Stimulated activated CD4-positive, alpha-beta T cell treated with anti-CD3 and anti-CD28 coated beads, Interleukin-15, amount 100 ng/mL, for 48 hours (primary cell): ENCODE results near the gene NEUROD4.
"Not testable (repeated sequence)": the region's sequence is repeated elsewhere in the genome, so short reads cannot be mapped to it uniquely, and the experiment has no call there.

Source experiments
- DNase-seq, 2 donors: peaks; one replicate each; pipeline ENCODE4 v3.0.0-alpha.2; 2020; ENCODE audit warnings: low read depth in 2 of 2

Gene NEUROD4, protein sequence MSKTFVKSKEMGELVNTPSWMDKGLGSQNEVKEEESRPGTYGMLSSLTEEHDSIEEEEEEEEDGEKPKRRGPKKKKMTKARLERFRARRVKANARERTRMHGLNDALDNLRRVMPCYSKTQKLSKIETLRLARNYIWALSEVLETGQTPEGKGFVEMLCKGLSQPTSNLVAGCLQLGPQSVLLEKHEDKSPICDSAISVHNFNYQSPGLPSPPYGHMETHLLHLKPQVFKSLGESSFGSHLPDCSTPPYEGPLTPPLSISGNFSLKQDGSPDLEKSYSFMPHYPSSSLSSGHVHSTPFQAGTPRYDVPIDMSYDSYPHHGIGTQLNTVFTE

DNA sequence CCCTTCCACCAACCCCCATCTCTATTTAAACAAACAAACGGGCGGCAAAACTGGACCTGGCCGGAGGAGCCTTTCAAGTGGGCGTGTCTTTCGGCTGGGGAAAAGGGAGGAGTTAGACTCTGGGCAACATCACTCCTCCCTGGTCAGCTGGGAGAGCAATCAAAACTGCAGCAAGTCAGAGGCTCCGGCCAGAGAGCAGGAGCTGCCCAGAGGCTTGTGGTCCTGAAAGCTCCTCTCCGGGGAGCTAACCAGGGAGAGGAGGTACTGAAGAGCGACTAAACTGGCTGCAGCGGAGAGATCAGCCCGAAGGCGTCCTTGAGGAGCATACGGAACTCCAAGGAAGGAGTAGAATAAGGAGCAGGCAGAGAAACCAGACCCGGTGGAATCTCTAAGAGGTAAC, at the start of gene NEUROD4:
TSS of gene NEUROD4 (plus strand) at position 191 of the 400 bp plus-strand sequence. CDS start 6,466 bp downstream, outside the sequence.
- peak in 1 of 2 donors; percentile 4 for DNase-seq

DNA sequence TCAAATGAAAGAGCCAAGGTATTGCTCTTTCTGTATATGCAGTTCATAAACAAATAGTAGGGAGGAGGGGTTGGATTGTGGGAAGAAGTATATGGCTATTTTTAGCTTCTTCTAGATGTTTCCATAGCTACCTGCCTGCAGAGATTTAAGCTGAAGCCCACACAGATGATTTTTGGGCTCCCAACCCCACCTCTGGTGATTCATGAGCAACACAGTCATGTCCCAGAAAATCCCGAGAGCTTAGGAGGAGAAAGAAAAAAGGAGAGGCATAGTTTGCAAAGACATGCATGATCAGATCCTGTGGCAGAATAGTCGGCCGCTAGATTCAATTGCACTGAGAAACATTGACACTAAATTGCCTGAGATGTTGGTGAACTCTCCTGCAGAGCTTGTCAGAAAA, 49.0 kb upstream of the NEUROD4 start:
- DNase-seq, result no peak

DNA sequence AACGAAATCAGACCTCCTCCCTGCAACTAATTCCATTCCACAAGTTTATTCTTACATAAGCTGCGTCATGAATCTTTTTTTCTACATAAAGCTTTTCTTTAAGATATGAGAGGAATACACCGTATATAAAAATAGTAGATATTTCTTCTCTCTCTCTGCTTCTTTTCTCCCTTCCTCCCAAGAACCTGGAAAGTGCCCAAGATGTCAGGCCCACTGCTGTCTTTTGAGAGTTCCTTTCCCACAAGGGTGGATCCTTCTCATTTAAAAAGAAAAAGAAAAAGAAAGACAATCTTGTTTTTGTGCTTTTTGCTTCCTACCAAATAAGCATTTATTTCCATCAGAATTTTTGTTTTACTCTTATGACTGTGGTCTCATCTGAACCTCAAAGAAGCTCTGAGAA, 46.2 kb upstream of the NEUROD4 start:
- no peak for DNase-seq

DNA sequence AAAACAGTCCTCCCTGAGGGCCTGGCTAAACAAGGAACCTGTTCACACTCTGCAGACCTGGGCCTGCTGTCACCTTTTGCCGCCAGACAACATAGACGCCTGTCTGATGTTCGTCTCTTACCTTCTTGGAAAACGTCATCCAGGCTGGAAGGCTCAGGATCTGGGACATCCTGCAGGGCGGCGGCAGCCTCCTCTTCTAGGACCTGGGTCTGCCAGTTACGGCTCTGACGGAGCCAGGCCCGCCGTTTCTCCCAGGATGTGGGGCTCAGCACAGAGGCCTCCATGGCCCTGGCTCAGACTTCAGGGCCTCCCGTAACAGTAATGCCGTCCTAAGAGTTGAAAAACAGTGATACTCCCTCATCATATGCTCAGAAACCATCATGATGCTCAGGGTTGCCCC, 45.5 kb upstream of the NEUROD4 start:
- no peak for DNase-seq

DNA sequence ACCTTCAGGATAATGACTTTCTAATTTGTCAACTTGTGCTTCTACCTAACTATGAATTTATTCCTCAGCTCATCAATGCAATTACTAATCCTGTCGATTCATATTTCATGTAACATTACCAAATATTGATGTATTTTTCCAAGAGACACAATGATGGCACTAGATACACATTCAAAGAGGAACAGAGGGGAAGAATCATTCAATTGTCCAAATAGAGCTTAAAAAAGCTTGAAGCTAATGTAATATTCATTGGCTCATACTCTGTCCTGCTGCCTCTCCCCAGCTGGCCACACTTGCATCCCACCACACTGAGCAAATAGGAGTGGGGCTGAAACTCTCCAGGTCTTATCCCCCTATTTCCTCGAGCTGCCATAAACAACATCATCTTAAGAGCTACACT, 44.5 kb upstream of the NEUROD4 start:
- DNase-seq, result no peak

DNA sequence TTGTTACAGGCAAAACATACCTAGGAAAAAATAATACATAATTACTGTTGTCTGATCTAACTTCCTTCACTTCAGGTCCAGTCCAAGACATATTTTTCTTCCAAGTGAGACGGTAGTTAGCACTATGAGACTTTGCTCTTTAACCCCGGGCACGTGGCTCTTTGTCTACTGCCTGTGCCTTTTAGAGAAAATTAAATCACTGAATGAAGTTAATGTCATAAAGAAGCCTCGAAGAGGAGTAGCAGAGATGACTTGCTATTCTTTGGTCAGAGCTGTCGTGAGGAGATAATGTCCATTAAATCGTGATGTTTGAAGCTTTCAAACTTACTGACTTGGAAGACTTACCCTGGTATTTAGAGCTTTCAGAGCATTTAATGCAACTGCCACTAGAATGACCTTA, 43.9 kb upstream of the NEUROD4 start:
- DNase-seq, result no peak

DNA sequence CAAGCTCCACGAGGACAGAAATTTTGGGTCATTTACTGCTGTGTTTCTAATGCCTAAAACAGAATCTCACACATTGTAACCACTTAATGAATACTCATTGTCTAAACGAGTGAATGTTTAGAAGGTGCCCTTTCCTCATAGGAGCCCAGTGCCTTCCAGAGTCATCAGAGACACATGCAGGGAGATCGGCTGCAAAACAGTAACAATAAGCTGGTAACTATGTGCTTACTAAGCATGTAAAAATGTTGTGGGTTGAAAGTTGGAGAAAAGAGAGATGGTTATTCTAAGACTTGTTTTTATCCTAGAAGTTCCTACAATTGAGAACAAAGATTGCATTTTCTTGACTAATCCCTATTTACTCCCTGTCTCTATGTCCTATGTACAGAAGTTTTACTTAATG, 42.6 kb upstream of the NEUROD4 start:
- no peak for DNase-seq

DNA sequence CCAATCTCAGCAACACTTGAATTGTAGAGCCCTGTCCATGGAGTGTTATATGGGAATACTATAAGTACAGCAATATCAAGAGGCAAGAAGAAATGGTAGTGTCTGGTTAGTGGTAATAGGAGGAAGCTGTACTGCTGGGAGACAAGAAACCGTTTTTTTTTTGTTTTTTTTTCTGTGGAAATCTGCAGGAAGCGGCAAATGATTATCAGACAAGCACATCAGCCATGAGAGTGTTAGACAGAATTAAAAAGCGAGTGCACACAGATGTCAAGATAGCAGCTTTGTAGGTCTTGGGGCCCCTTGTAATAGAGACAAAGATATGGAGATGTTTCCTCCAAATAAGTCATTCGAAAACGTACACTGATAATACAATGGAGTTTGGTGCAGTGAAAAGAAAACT, 41.9 kb upstream of the NEUROD4 start:
- DNase-seq, result no peak

DNA sequence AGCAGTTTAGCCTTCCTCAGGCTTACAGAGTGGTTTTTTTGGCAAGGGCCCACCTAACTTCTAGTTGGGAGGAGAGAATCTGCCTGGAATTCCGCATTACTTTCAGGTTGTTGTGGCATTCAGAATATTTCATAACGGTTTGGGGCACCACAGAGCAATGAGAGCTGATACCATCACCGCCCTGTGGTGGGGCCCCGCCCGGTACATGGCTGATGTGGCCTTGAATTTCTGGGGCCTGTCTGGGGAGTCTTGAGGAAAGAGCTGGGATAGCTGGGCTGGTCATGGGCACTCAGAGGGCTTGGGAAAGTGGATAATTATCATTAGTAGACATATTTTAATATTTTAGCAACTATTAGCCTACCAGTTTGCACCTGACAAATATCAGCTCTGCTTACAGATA, 39.4 kb upstream of the NEUROD4 start:
- no peak for DNase-seq

DNA sequence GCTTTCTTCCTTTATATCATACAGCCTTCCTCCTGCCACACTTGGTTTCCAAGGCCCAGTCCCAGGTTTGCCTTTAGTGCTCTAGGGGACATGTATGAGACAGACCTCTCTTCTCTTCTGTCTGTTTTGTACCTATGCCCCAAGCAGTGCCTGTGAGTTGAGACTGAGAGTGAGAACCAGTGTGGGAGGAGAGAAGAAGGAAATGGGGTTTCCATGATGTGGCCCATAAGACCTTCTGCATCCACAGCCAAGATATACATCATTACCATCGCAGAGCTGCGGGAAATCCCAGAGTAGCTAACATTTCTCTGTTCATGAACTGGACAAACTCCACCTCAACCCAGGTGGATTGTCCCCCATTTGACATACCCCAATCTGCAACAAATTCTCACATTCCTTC, 38.0 kb upstream of the NEUROD4 start:
- peak in 1 of 2 donors; percentile 27 for DNase-seq

DNA sequence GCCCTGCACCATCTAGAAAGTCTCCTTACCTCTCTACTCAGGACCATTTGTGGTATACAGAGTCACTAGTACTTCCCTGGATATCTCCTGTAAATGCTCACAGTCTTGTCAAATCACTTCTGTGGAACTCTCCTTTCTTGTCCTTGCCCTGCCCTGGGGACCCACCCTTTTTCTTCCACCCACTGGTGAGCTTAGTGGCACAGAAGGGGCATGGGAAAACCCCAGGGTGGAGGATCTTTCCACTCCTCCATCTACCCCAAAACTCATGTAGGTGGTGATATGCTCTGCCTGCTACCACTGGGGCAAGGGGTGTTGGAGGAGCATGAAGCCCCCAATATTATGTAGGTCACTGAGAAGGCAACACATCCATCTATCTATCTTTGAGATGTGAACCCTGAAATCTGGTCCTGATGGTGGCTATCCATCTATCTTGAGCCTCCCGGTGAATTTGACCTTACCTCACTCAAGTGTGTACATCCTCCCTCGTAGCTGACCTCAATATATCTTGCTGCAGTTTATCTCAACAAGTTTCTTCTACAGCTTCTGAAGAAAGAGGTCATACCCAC, 36.2 kb upstream of the NEUROD4 start:
- no peak for DNase-seq

DNA sequence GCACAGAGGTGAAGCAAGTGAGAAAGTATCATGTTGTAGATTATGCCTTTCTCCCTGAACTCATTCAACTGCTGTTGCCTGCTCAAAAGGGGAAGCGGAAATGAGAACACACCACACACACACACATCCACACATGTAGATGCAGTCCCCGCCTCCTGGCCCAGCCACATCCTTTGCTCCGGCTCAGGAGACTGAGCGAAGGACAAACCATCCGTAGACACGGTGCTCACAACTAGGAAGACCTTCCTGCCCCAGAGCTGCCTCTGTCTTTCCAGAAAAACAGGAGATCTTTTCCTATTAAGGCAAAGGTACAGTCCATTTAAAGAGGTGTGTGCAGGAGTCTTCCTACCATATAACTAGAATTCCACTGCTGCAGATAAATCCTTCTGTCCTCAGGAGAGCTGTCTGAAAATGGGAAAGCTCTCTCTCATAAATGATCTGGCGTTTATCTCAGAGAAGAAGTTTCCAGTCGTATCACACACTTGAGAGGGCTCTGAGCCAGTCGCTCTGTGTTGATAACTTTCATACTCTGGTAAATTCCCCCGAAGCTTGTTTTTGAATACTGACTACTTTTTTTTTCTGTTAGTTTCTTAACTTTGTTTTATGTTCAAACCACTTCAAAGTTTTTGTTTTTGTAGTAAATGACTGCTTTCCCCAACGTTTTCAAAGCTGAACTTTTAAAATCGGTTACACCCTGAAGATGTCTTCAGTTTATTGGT, 35.0 kb upstream of the NEUROD4 start, which contains the start of gene TESPA1:
TSS of gene TESPA1 (minus strand) at position 105 of the 719 bp plus-strand sequence. CDS start 10,200 bp downstream, outside the sequence.
- peak; percentile 74 to 75 for DNase-seq

DNA sequence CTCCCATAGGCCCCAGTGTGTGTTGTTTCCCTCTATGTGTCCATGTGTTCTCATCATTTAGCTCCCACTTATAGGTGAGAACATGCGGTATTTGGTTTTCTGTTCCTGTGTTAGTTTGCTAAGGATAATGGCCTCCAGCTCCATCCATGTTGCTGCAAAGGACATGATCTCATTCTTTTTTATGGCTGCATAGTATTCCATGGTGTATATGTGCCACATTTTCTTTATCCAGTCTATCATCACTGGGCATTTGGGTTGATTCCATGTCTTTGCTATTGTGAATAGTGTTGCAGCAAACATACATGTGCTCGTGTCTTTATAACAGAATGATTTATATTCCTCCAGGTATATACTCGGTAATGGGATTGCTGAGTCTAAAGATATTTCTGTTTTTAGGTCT, 33.0 kb upstream of the NEUROD4 start:
- DNase-seq, result not testable (repeated sequence)

DNA sequence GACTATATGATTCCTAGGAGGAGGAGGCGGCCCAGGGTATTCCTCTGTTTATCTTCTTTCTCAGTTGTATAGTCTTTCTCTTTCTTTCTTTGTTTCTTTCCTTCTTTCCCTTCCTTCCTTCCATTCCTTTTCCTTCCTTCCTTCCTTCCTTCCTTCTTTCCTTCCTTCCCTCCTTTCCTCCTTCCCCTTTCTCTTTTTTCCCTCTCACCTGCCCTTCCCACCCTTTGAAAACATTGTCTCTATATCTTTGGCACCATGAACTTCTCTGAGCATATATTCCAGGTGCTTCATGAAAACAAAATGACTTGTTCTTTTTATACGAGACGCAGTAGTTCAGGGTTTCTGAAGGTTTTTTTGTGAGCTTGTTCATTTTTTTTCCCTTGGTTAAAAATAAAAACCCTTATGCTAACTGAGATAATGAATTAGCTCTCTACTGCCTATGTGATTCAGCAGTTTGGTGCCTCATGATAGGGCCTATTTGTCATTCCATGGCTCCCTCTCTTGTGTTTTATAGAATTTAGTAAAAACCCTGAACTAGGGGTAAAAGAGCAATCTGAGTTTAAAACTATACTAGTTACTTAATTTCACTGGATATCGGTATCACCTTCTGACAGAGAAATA, 32.1 kb upstream of the NEUROD4 start:
- DNase-seq, result no peak

DNA sequence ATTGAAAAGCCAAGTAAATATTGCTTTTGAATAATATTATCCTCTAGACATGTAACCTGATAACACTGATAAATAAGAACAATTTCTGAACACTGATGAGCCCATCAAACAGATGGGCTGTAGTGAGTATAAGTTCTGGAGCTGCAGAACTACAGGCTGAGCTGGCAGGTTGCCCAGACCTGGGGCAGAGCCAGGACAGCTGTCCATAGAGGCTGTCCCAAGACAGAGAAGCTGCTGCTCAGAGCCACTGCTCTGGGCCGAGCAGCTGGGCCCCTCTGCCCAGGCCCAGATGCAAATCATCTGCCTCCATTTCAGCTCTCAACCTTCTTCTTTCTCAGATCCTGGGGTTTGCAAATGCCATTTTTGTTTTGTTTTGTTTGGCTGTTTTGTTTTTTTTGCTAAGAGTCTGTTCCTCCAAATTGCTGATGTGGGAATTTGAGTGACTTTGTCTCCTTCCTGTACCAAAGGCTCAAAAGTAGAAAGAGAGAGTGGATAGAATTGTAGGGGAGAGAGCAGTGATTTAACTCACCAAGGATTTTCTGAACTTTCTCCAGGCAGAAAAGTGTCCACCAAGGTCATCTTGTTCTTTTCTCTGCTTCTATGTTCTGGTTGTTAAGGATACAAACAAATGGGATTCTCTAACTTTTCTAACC, 31.2 kb upstream of the NEUROD4 start:
- no peak for DNase-seq

DNA sequence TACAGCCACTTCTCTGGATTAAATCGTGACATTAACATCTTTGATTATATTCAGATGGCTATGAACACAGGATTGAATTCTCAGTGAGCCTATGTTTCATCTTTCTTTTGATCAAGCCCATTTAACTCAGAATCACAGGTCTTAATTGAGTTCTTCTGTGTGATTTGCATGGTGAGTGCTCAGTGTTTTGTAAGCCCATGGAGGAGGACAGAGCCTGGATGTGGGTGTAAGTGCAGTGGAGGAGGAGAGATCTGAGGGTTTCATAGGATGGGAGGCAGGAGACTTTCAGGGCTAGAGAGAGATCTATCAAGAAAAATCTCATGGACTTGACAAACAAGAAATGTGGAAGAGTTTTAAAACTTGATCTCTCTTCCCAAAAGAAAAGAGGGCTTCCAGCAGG, 29.9 kb upstream of the NEUROD4 start:
- no peak for DNase-seq

DNA sequence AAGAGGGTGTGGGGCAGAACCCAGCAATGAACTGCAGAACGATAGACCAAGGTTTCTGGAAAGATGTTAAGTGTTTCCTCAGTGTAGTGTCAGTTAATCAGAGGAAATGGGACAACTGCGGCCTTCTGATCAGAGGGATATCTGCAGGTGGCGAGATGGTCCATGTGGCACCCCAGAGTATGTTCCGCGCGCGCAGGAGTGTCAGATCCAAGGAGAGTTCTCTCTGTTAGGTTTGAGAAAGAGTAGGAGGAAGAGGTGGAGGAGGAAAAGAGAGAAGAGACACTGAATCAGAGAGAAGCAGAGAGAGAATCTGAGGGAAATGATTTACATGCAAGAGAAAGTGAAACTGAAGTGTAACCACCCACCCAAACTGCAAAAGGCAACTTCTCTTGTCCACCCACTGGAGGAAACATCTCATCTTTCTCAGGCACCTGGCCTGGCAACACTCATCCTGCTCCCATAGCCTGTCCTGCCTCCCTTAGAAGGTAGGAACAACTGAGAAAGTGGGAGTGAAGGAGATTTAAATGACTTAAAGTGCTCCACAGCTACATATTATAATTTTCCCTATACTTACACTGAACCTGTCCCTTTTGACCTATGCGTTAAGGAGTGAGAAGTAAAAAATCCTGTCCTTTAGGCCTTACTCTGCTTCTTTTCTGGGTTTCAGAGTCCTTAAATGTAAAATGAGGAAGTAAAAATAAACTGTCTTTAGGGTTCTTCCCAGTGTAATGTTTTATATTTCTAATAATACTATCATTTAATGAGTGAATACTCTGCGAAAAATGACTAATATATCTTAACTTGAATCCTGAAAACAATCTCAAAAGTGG, 28.4 kb upstream of the NEUROD4 start:
- DNase-seq, result no peak

DNA sequence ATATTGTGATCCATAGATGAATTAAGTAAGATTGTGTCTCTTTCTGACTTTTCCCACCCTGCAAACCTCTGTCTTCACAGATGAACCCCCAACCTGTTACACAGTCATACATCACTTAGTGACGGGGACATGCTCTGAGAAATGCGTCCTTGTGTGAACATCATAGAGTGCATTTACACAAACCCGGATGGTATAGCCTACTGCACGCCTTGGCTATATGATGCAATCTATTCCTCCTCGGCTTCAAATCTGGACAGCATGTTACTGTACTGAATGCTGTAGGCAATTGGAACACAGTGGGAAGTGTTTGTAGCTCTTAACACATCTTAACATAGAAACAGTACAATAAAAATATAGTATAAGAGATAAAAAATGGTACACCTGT, 27.8 kb upstream of the NEUROD4 start:
- no peak for DNase-seq

DNA sequence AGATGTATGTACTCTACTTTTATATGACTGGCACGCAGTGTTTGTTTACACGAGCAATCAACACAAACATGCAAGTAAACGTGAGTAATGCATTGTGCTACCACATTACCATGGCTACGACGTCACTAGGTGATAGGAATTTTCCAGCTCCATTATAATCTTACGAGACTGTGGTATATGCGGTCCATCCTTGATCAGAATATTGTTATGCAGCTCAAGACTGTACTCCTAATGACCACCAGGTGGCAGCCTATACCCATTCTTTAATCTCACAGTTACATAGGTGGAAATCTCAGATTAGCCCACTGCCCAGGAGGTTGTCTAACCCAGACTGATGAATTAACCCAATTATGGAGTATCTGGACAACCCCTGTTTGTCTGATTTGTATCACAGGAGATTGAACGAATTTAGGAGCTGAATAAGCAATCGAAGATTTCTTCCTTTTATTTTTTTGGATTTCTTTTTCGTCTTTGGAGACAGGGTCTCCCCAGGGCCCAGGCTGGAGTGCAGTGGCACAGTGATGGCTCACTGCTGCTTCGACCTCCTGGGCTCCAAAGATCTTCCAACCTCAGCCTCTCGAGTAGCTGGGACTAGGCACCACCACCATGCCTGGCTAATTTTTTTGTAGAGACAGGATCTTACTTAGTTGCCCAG, 26.5 kb upstream of the NEUROD4 start:
- DNase-seq, result no peak

DNA sequence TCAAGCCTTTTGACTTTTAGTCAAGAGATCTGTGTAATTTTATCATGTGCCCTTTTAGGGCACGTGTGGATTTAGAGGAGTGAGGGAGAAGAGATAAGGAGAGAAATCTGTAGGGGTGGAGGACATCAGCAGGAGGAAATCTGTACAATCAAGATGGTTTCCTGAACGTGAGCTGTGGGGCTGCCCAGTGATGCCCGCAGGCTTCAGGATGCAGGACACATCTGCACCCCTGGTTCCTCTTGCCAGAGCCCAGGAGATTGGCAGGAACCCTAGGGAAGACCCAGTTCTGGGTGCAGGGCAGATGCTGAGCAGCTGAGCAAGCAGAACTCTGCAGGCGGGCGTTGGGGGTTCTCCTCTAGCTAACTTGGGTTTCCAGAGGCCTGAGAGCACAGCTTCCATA, 23.6 kb upstream of the NEUROD4 start:
- no peak for DNase-seq
